Smooth muscle cell (in vitro differentiated cells): ENCODE measurements around the gene RXRG. TPM values are rescaled to one million over a fixed set of nuclear protein-coding genes. Genes with fewer than 3 reads are reported as not detected.

Experiments
- DNase-seq: peaks from one replicate; lab custom pipeline; 2025; ENCODE audit not compliant: unreplicated experiment; lab: John Stamatoyannopoulos, UW
- H2AFZ ChIP-seq: fragments of 200-600 bp; sonication (generic); 2 replicates; pipeline ENCODE4 v1.6.0; 2016; ENCODE audit warnings: antibody characterized with exemption, low read depth, mild to moderate bottlenecking
- H3F3A ChIP-seq: fragments of 200-600 bp; sonication (generic); 2 replicates; pipeline ENCODE4 v1.6.0; 2017; ENCODE audit warnings: antibody characterized with exemption, low read depth
- H3K27ac ChIP-seq: fragments of 200-600 bp; sonication (generic); 2 replicates; pipeline ENCODE4 v1.5.1; 2016; ENCODE audit warnings: low read depth, mild to moderate bottlenecking
- H3K27me3 ChIP-seq: fragments of 200-600 bp; sonication (generic); 2 replicates; pipeline ENCODE4 v1.6.1; 2016; ENCODE audit warnings: low read depth, mild to moderate bottlenecking
- H3K36me3 ChIP-seq: fragments of 200-600 bp; sonication (generic); 2 replicates; pipeline ENCODE4 v1.5.1; 2016; ENCODE audit warnings: low read depth
- H3K4me1 ChIP-seq: fragments of 200-600 bp; sonication (generic); 2 replicates; pipeline ENCODE4 v1.5.1; 2016; ENCODE audit warnings: low read depth
- H3K4me2 ChIP-seq: fragments of 200-600 bp; sonication (generic); 2 replicates; pipeline ENCODE4 v1.6.0; 2016; ENCODE audit warnings: mild to moderate bottlenecking
- H3K4me3 ChIP-seq: fragments of 200-600 bp; sonication (generic); 2 replicates; pipeline ENCODE4 v1.5.1; 2016; ENCODE audit warnings: mild to moderate bottlenecking
- H3K79me2 ChIP-seq: fragments of 200-600 bp; sonication (generic); 2 replicates; pipeline ENCODE4 v1.6.0; 2016; ENCODE audit warnings: low read depth, mild to moderate bottlenecking
- H3K9ac ChIP-seq: fragments of 200-600 bp; sonication (generic); 2 replicates; pipeline ENCODE4 v1.6.0; 2016; ENCODE audit warnings: low read depth
- H3K9me3 ChIP-seq: fragments of 200-600 bp; sonication (generic); replicated peaks from 2 replicates; pipeline ENCODE4 v1.5.1; 2016; ENCODE audit warnings: low read depth
- H4K20me1 ChIP-seq: fragments of 200-600 bp; sonication (generic); 2 replicates; pipeline ENCODE4 v1.6.0; 2016; ENCODE audit warnings: low read depth
- WGBS: methylation state at CpG from one replicate; pipeline ENCODE4 v1.1.7; 2016; ENCODE audit warnings: low lambda C conversion rate; 5-methylcytosine and 5-hydroxymethylcytosine counted together
- polyA plus RNA-seq: library from polyadenylated mRNA; unstranded; fragments of >200 nt; fragmentation: Nextera tagmentation; extraction: Ambion mirVana; gene quantifications from 2 replicates; pipeline ENCODE4 v1.2.1, GENCODE V29; 2016
- total RNA-seq: library from RNA; depleted of rRNA; stranded (reverse); fragments of >200 nt; gene quantifications from 2 replicates; pipeline ENCODE4 v1.2.3, GENCODE V29; 2014
- TF ChIP-seq, protein P1 (sequence below): fragments of 200-600 bp; sonication (generic); IDR thresholded peaks from 2 replicates; pipeline ENCODE4 v1.5.1; 2017; ENCODE audit warnings: borderline replicate concordance, mild to moderate bottlenecking, antibody characterized with exemption; ENCODE audit not compliant: insufficient read depth, poor library complexity, severe bottlenecking

Gene RXRG
- total and polyA plus RNA-seq, 2 experiments from 2014 or later: 0.13 TPM; not detected in 1

DNA sequence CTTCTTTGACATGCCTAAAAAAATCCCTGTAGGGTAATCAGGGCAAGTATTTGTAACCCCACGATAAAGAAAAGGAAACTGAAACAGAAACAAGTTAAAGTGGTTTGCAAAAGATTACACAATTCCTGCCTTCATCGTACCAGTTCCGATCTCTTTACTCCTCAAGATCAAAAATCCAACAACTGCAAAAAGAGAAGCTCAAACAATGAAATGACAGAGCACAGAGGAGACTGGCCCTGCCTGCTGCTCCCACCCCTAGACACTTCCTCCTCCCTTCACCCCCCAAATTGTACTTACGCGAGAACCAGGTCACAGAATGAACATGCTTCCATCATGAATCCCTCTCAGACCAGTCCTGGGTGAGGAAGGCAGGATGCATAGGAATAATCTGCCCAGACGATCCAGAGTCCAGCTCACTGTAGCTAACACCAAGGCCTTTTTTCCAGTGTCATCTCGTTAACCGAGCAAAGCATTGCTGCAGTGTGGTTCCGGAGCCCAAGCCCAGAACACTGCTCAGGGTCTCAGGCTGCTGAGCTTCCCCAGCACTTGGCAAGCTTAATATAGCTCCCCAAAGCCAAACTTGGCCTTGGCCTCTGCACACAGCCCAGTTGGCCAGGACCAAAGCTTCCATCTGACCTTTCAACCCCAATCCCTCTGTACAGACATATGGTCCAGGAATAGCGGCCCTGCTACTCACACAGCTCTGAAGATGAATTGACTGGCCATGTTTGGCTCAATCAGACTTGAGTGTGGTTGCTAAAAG is 20.3 kb downstream of the RXRG start:
- H3K9me3 ChIP-seq: no peaks in the 10 kb centered on the region
- H2AFZ ChIP-seq: no peak overlapping the region

GRCh38 chr1:165423136-165423535 is 21.8 kb downstream of the RXRG start:
- 75% methylated on average over 5 of the region's 5 CpGs for WGBS
- no peak overlapping the region for H3K9ac ChIP-seq
- H3K79me2 ChIP-seq: no peaks in the 10 kb centered on the region
- no peak overlapping the region for H3K4me2 ChIP-seq
- no peaks in the 10 kb centered on the region for H3K36me3 ChIP-seq
- H3K9me3 ChIP-seq: no peaks in the 10 kb centered on the region
- no peaks in the 10 kb centered on the region for H3K27me3 ChIP-seq
- no peak overlapping the region for H3K27ac ChIP-seq
- H3K4me1 ChIP-seq: no peaks in the 10 kb centered on the region
- no peak overlapping the region for H2AFZ ChIP-seq
- H3K4me3 ChIP-seq: no peak overlapping the region
- no peak for DNase-seq
- no peaks in the 10 kb centered on the region for H4K20me1 ChIP-seq
- TF ChIP-seq, protein P1, sequence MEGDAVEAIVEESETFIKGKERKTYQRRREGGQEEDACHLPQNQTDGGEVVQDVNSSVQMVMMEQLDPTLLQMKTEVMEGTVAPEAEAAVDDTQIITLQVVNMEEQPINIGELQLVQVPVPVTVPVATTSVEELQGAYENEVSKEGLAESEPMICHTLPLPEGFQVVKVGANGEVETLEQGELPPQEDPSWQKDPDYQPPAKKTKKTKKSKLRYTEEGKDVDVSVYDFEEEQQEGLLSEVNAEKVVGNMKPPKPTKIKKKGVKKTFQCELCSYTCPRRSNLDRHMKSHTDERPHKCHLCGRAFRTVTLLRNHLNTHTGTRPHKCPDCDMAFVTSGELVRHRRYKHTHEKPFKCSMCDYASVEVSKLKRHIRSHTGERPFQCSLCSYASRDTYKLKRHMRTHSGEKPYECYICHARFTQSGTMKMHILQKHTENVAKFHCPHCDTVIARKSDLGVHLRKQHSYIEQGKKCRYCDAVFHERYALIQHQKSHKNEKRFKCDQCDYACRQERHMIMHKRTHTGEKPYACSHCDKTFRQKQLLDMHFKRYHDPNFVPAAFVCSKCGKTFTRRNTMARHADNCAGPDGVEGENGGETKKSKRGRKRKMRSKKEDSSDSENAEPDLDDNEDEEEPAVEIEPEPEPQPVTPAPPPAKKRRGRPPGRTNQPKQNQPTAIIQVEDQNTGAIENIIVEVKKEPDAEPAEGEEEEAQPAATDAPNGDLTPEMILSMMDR: no peak
- H3F3A ChIP-seq: no peaks in the 10 kb centered on the region

More for the DNA sequence above, 20.3 kb downstream of the RXRG start:
- no peak for DNase-seq
- Histone ChIP-seq H3F3A (no peaks in the 10 kb centered on the region), H3K9ac (no peak overlapping the region), H3K4me1 (no peaks in the 10 kb centered on the region), H4K20me1 (no peaks in the 10 kb centered on the region), H3K79me2 (no peaks in the 10 kb centered on the region), H3K27me3 (no peaks in the 10 kb centered on the region), H3K4me2 (no peak overlapping the region), H3K27ac (no peak overlapping the region), H3K36me3 (no peaks in the 10 kb centered on the region), H3K4me3 (no peak overlapping the region)
- 80% methylated on average over 10 of the region's 10 CpGs for WGBS
- TF ChIP-seq, protein P1: no peak

DNA sequence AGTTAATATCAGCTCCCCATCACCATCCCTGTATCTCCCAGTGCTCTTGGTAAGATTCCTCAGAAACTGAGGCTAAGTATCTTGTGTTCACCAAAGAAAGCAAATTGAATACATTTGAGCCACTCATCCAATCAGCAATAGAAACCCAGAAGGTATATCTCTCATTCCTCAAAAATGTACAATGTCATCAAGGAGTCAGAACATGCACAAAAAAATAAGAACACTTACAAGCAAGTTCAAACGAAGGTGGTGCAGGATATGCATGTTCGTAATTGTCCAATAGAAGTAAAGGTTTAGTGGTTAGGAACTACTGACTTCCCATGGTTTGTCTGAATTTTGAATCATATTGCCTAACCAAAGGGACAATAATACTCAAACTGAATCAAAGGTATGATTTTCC is 24.3 kb downstream of the RXRG start:
- H3F3A ChIP-seq: no peaks in the 10 kb centered on the region
- no peaks in the 10 kb centered on the region for H3K4me1 ChIP-seq
- H3K27ac ChIP-seq: no peak overlapping the region
- H2AFZ ChIP-seq: no peak overlapping the region
- DNase-seq: no peak
- no peaks in the 10 kb centered on the region for H3K36me3 ChIP-seq
- TF ChIP-seq, protein P1: no peak
- H3K4me3 ChIP-seq: no peak overlapping the region
- no peaks in the 10 kb centered on the region for H3K9me3 ChIP-seq
- H3K4me2 ChIP-seq: no peak overlapping the region
- H3K79me2 ChIP-seq: no peaks in the 10 kb centered on the region
- WGBS: 82% methylated on average over 2 of the region's 2 CpGs
- peaks cover 9% of the 10 kb centered on the region for H3K27me3 ChIP-seq
- H4K20me1 ChIP-seq: no peaks in the 10 kb centered on the region
- H3K9ac ChIP-seq: no peak overlapping the region

- H3K9ac ChIP-seq: no peak overlapping the region
- no peaks in the 10 kb centered on the region for H3F3A ChIP-seq
- WGBS: 88% methylated on average over 2 of the region's 2 CpGs
- H2AFZ ChIP-seq: no peak overlapping the region
- H3K27me3 ChIP-seq: peaks cover 13% of the 10 kb centered on the region
- no peaks in the 10 kb centered on the region for H4K20me1 ChIP-seq
- no peaks in the 10 kb centered on the region for H3K36me3 ChIP-seq
- TF ChIP-seq, protein P1: no peak
- no peaks in the 10 kb centered on the region for H3K4me1 ChIP-seq
- no peaks in the 10 kb centered on the region for H3K9me3 ChIP-seq
- H3K4me3 ChIP-seq: no peak overlapping the region
- DNase-seq: no peak
- H3K4me2 ChIP-seq: no peak overlapping the region
- H3K79me2 ChIP-seq: no peaks in the 10 kb centered on the region
- H3K27ac ChIP-seq: no peak overlapping the region
These were observed 25.1 kb downstream of the RXRG start for GRCh38 chr1:165419839-165420238.
